Vagina (tissue), 2 donors: Measurements from ENCODE around the gene GAL.

Experiments
- CTCF ChIP-seq, 3 experiments: fragments of 450-650 bp in 2 of 3; fragments of 200-600 bp in 1 of 3; sonication (generic) in 1 of 3; IDR thresholded peaks; one replicate each; pipeline ENCODE4 v1.5.1; 2017 to 2019; ENCODE audit warnings: antibody characterized with exemption in 3 of 3, mild to moderate bottlenecking in 2 of 3, moderate library complexity in 2 of 3
- POLR2A ChIP-seq, 2 donors: fragments of 450-650 bp; IDR thresholded peaks; one replicate each; pipeline ENCODE4 v1.6.1; 2017; ENCODE audit warnings: antibody characterized with exemption in 2 of 2, mild to moderate bottlenecking in 2 of 2, moderate library complexity in 2 of 2

DNA sequence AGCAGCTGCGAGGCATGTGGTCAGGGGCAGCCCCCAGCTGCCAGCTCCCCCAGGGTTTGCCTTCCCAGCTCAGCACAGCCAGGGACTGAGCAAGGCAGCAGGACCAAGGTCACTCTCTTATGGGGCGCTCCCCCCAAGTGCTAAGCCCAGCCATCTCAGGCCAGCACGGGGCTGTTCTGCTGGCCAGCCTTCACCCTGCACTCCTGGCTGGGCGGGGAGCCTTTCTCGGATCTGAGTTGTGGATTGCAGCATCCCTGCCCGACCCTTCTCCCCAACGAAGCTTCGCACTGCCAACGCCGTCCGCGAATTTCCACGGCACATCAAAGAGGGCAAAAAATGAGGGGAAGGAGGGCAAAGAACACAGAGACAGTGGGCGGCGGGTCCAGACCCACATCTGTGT lies 42.5 kb upstream of the GAL start:
- TF ChIP-seq POLR2A (IDR thresholded peaks at IDR 0.05) (no peak), CTCF (IDR thresholded peaks at IDR 0.05) (no peak)
